H9 (cell line): ENCODE measurements around the gene NUDT16L1. TPM values are rescaled to one million over a fixed set of nuclear protein-coding genes. Genes with fewer than 3 reads are reported as not detected.

ENCODE experiments used
- DNase-seq: peaks from one replicate; pipeline ENCODE4 v3.0.0-alpha.2; 2017
- H2AFZ ChIP-seq: one replicate; pipeline ENCODE4 v1.6.1; 2013; ENCODE audit warnings: mild to moderate bottlenecking, low read length, control low read depth, moderate library complexity
- H2AK5ac ChIP-seq: 2 replicates; pipeline ENCODE4 v1.6.1; 2013; ENCODE audit warnings: low read length, control low read depth, mixed read lengths; ENCODE audit not compliant: insufficient read length
- H2BK120ac ChIP-seq: one replicate; pipeline ENCODE4 v1.6.1; 2013; ENCODE audit warnings: low read depth, mild to moderate bottlenecking, low read length, control low read depth, inconsistent platforms; ENCODE audit not compliant: poor library complexity, severe bottlenecking
- H2BK12ac ChIP-seq: 2 replicates; pipeline ENCODE4 v1.6.1; 2013; ENCODE audit warnings: low read length, control low read depth, mixed read lengths, low read depth; ENCODE audit not compliant: insufficient read length
- H2BK15ac ChIP-seq: 2 replicates; pipeline ENCODE4 v1.6.1; 2013; ENCODE audit warnings: low read depth, low read length, control low read depth
- H2BK20ac ChIP-seq: one replicate; pipeline ENCODE4 v1.6.1; 2013; ENCODE audit warnings: low read depth, mild to moderate bottlenecking, low read length, control low read depth, inconsistent platforms; ENCODE audit not compliant: poor library complexity, severe bottlenecking
- H2BK5ac ChIP-seq: 2 replicates; pipeline ENCODE4 v1.6.1; 2013; ENCODE audit warnings: low read length, control low read depth, mixed read lengths; ENCODE audit not compliant: insufficient read length
- H3K14ac ChIP-seq: 2 replicates; pipeline ENCODE4 v1.6.1; 2013; ENCODE audit warnings: low read length, control low read depth; ENCODE audit not compliant: insufficient read depth
- H3K18ac ChIP-seq: 2 replicates; pipeline ENCODE4 v1.6.1; 2013; ENCODE audit warnings: low read depth, mild to moderate bottlenecking, mixed read lengths, low read length, control low read depth; ENCODE audit not compliant: insufficient read length
- H3K23ac ChIP-seq: 2 replicates; pipeline ENCODE4 v1.6.1; 2013; ENCODE audit warnings: low read length, control low read depth, mixed read lengths, low read depth; ENCODE audit not compliant: insufficient read length
- H3K23me2 ChIP-seq: 2 replicates; pipeline ENCODE4 v1.6.1; 2013; ENCODE audit warnings: low read depth, mild to moderate bottlenecking, mixed read lengths, low read length, control low read depth; ENCODE audit not compliant: insufficient read length, poor library complexity, severe bottlenecking
- H3K27ac ChIP-seq: 2 replicates; pipeline ENCODE4 v1.5.1; 2013; ENCODE audit warnings: low read length, control low read depth, mixed read lengths, low read depth; ENCODE audit not compliant: insufficient read length
- H3K27me3 ChIP-seq: 2 replicates; pipeline ENCODE4 v1.6.1; 2013; ENCODE audit warnings: low read length, control low read depth, inconsistent platforms; ENCODE audit not compliant: insufficient read depth
- H3K4ac ChIP-seq: 2 replicates; pipeline ENCODE4 v1.6.1; 2013; ENCODE audit warnings: low read depth, mild to moderate bottlenecking, control low read depth, inconsistent platforms, low read length, moderate library complexity
- H3K4me1 ChIP-seq: 2 replicates; pipeline ENCODE4 v1.6.1; 2013; ENCODE audit warnings: low read length, control low read depth, inconsistent platforms; ENCODE audit not compliant: insufficient read depth
- H3K4me2 ChIP-seq: 2 replicates; pipeline ENCODE4 v1.6.1; 2013; ENCODE audit warnings: low read length, control low read depth, mixed read lengths; ENCODE audit not compliant: insufficient read length, insufficient read depth
- H3K56ac ChIP-seq: 2 replicates; pipeline ENCODE4 v1.6.1; 2013; ENCODE audit warnings: low read depth, mild to moderate bottlenecking, mixed read lengths, low read length, control low read depth; ENCODE audit not compliant: insufficient read length
- H3K79me1 ChIP-seq: 2 replicates; pipeline ENCODE4 v1.6.1; 2013; ENCODE audit warnings: low read depth, mild to moderate bottlenecking, moderate library complexity, low read length, control low read depth, inconsistent platforms; ENCODE audit not compliant: insufficient read depth, poor library complexity, severe bottlenecking
- H3K79me2 ChIP-seq: 2 replicates; pipeline ENCODE4 v1.6.1; 2013; ENCODE audit warnings: low read length, control low read depth, inconsistent platforms; ENCODE audit not compliant: insufficient read depth
- H3K9ac ChIP-seq: 2 replicates; pipeline ENCODE4 v1.6.1; 2013; ENCODE audit warnings: low read length, control low read depth, mixed read lengths; ENCODE audit not compliant: insufficient read length; ENCODE audit errors: extremely low read depth
- H3K9me3 ChIP-seq: one replicate; pipeline ENCODE4 v1.6.1; 2013; ENCODE audit warnings: low read depth, low read length, inconsistent platforms; ENCODE audit not compliant: control insufficient read depth
- H3T11ph ChIP-seq: one replicate; pipeline ENCODE4 v1.6.1; 2013; ENCODE audit warnings: mild to moderate bottlenecking, low read length, control low read depth, inconsistent platforms
- H4K20me1 ChIP-seq: one replicate; pipeline ENCODE4 v1.6.1; 2013; ENCODE audit not compliant: control insufficient read depth, insufficient read length, insufficient read depth
- H4K5ac ChIP-seq: 2 replicates; pipeline ENCODE4 v1.6.1; 2013; ENCODE audit warnings: low read depth, mild to moderate bottlenecking, mixed read lengths, low read length, control low read depth; ENCODE audit not compliant: insufficient read length
- H4K8ac ChIP-seq: replicated peaks from 2 replicates; pipeline ENCODE4 v1.6.1; 2013; ENCODE audit warnings: low read length, control low read depth, mixed read lengths, low read depth; ENCODE audit not compliant: insufficient read length
- H4K91ac ChIP-seq: 2 replicates; pipeline ENCODE4 v1.6.1; 2013; ENCODE audit warnings: low read depth, mild to moderate bottlenecking, moderate library complexity, mixed read lengths, low read length, control low read depth; ENCODE audit not compliant: insufficient read length
- H3K27ac Mint-ChIP-seq, 3 experiments: 2 replicates in 2 of 3; 3 replicates in 1 of 3; pipeline ENCODE4 v1.8.0; 2020 to 2021; ENCODE audit warnings: mixed read lengths in 3 of 3, mild to moderate bottlenecking in 1 of 3, moderate library complexity in 1 of 3
- H3K27me3 Mint-ChIP-seq: 2 replicates; pipeline ENCODE4 v1.8.0; 2021; ENCODE audit warnings: low read depth, mild to moderate bottlenecking, moderate library complexity, mixed read lengths
- H3K36me3 Mint-ChIP-seq, 3 experiments: 2 replicates in 2 of 3; 3 replicates in 1 of 3; pipeline ENCODE4 v1.8.0; 2020 to 2021; ENCODE audit warnings: low read depth in 3 of 3, mixed read lengths in 3 of 3; ENCODE audit not compliant: insufficient read depth in 1 of 3
- H3K4me1 Mint-ChIP-seq, 2 experiments: 2 replicates each; pipeline ENCODE4 v1.8.0; 2020; ENCODE audit warnings: mixed read lengths in 2 of 2
- H3K4me3 Mint-ChIP-seq, 2 experiments: 2 replicates in 1 of 2; 3 replicates in 1 of 2; pipeline ENCODE4 v1.8.0; 2020 to 2021; ENCODE audit warnings: mild to moderate bottlenecking in 2 of 2, mixed read lengths in 2 of 2, moderate library complexity in 1 of 2
- H3K9me3 Mint-ChIP-seq, 2 experiments: 2 replicates in 1 of 2; 3 replicates in 1 of 2; pipeline ENCODE4 v1.8.0; 2020; ENCODE audit warnings: mild to moderate bottlenecking in 2 of 2, mixed read lengths in 2 of 2, moderate library complexity in 1 of 2
- WGBS: extraction: QIAGEN DNeasy Blood & Tissue Kit; methylation state at CpG from one replicate; pipeline ENCODE4 v1.1.7; 2013; ENCODE audit warnings: missing lambda C conversion rate, low lambda C conversion rate, mixed read lengths; ENCODE audit not compliant: insufficient read length; ENCODE audit errors: extremely low coverage; 5-methylcytosine and 5-hydroxymethylcytosine counted together
- total RNA-seq: library from RNA; stranded (reverse); gene quantifications from 2 replicates; pipeline ENCODE4 v1.2.1, GENCODE V29; 2021
- TF ChIP-seq, protein P1 (sequence below): fragments of 200-600 bp; sonication (generic); conservative IDR thresholded peaks from 3 replicates; pipeline ENCODE4 v1.8.0; 2021; ENCODE audit warnings: antibody characterized with exemption, mild to moderate bottlenecking

Gene NUDT16L1
- total RNA-seq, 1 experiment from 2014 or later: 49.4 TPM

GRCh38 chr16:4693956-4694641 lies 737 bp downstream of the NUDT16L1 start:
- H3K79me2 ChIP-seq: no peaks in the 10 kb centered on the region
- H2BK15ac ChIP-seq: no peak overlapping the region; the same call in 1 of the 2 replicates
- H3K9me3 ChIP-seq: no peaks in the 10 kb centered on the region
- H3T11ph ChIP-seq: no peak overlapping the region
- no peaks in the 10 kb centered on the region for H3K27me3 ChIP-seq
- Mint-ChIP-seq H3K4me1 (peaks cover 2 to 3% of the 10 kb centered on the region in 2 experiments; a peak in 2 of 4 replicates), H3K27me3 (peaks cover 2% of the 10 kb centered on the region; the same call in 1 of the 2 replicates), H3K27ac (peak overlapping the region in 1 of 3 experiments; percentile 68; a peak in 1 of 7 replicates), H3K4me3 (peak overlapping the region; percentile 77 to 86), H3K36me3 (peaks cover 7 to 32% (median 29%) of the 10 kb centered on the region in 3 experiments; a peak in 6 of 7 replicates), H3K9me3 (no peaks in the 10 kb centered on the region)
- H3K4me1 ChIP-seq: no peaks in the 10 kb centered on the region
- H3K18ac ChIP-seq: no peak overlapping the region
- H4K91ac ChIP-seq: no peak overlapping the region
- H3K23ac ChIP-seq: no peak overlapping the region
- H2AK5ac ChIP-seq: no peak overlapping the region
- TF ChIP-seq, protein P1, sequence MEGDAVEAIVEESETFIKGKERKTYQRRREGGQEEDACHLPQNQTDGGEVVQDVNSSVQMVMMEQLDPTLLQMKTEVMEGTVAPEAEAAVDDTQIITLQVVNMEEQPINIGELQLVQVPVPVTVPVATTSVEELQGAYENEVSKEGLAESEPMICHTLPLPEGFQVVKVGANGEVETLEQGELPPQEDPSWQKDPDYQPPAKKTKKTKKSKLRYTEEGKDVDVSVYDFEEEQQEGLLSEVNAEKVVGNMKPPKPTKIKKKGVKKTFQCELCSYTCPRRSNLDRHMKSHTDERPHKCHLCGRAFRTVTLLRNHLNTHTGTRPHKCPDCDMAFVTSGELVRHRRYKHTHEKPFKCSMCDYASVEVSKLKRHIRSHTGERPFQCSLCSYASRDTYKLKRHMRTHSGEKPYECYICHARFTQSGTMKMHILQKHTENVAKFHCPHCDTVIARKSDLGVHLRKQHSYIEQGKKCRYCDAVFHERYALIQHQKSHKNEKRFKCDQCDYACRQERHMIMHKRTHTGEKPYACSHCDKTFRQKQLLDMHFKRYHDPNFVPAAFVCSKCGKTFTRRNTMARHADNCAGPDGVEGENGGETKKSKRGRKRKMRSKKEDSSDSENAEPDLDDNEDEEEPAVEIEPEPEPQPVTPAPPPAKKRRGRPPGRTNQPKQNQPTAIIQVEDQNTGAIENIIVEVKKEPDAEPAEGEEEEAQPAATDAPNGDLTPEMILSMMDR: no peak
- H2AFZ ChIP-seq: no peak overlapping the region
- H3K27ac ChIP-seq: no peak overlapping the region
- H3K4ac ChIP-seq: no peak overlapping the region
- H3K56ac ChIP-seq: no peak overlapping the region
- H4K5ac ChIP-seq: no peak overlapping the region
- H3K9ac ChIP-seq: peak overlapping the region; percentile 65
- H3K23me2 ChIP-seq: peaks cover 3% of the 10 kb centered on the region
- no peak overlapping the region for H2BK12ac ChIP-seq
- DNase-seq: peak; percentile 49
- no peak overlapping the region for H2BK120ac ChIP-seq
- H4K20me1 ChIP-seq: no peaks in the 10 kb centered on the region
- H3K4me2 ChIP-seq: peak overlapping the region; percentile 58
- H2BK20ac ChIP-seq: no peak overlapping the region
- H3K14ac ChIP-seq: peak overlapping the region; percentile 17
- H3K79me1 ChIP-seq: no peaks in the 10 kb centered on the region
- H4K8ac ChIP-seq: no peak overlapping the region
- H2BK5ac ChIP-seq: no peak overlapping the region
- WGBS: no CpG with 5 or more reads among the region's 54 CpGs
